Activated CD4-positive, alpha-beta T cell treated with anti-CD3 and anti-CD28 coated beads, Interleukin-2, amount 10 ng/mL, durations not matched to agents 7 days and 5 days (primary cell): Measurements from ENCODE around the gene MVB12B. TPM values are rescaled to one million over a fixed set of nuclear protein-coding genes. Genes with fewer than 3 reads are reported as not detected.
"Not testable (repeated sequence)": the region's sequence is repeated elsewhere in the genome, so short reads cannot be mapped to it uniquely, and the experiment has no call there.

Experiments used
- CTCF ChIA-PET: fragments of 350-600 bp; sonication (Branson Sonifier 250); formaldehyde crosslinking; loops from one replicate; lab custom pipeline; 2021; ENCODE audit warnings: antibody characterized with exemption; lab: Charles Lee
- POLR2A ChIA-PET: fragments of 350-600 bp; sonication (Branson Sonifier 250); formaldehyde crosslinking; loops from one replicate; lab custom pipeline; 2021; ENCODE audit warnings: antibody characterized with exemption; lab: Charles Lee
- DNase-seq: peaks from one replicate; pipeline ENCODE4 v3.0.0-alpha.2; 2020
- H3K27ac Mint-ChIP-seq: one replicate; pipeline ENCODE4 v1.8.0; 2021; ENCODE audit warnings: mild to moderate bottlenecking, moderate library complexity, mixed read lengths
- H3K27me3 Mint-ChIP-seq: one replicate; pipeline ENCODE4 v1.8.0; 2021; ENCODE audit warnings: mixed read lengths
- H3K36me3 Mint-ChIP-seq: one replicate; pipeline ENCODE4 v1.8.0; 2021; ENCODE audit warnings: low read depth, mixed read lengths
- H3K4me1 Mint-ChIP-seq: one replicate; pipeline ENCODE4 v1.8.0; 2021; ENCODE audit warnings: mixed read lengths
- H3K4me3 Mint-ChIP-seq: one replicate; pipeline ENCODE4 v1.8.0; 2021; ENCODE audit warnings: mild to moderate bottlenecking, moderate library complexity, mixed read lengths
- H3K9me3 Mint-ChIP-seq: one replicate; pipeline ENCODE4 v1.8.0; 2021; ENCODE audit warnings: mixed read lengths
- total RNA-seq, 2 experiments: library from RNA; stranded (reverse); gene quantifications; one replicate each; pipeline ENCODE4 v1.2.3, GENCODE V29; 2021

The MVB12B gene
- total RNA-seq, 2 experiments from 2014 or later: 7.3 to 7.6 TPM

DNA sequence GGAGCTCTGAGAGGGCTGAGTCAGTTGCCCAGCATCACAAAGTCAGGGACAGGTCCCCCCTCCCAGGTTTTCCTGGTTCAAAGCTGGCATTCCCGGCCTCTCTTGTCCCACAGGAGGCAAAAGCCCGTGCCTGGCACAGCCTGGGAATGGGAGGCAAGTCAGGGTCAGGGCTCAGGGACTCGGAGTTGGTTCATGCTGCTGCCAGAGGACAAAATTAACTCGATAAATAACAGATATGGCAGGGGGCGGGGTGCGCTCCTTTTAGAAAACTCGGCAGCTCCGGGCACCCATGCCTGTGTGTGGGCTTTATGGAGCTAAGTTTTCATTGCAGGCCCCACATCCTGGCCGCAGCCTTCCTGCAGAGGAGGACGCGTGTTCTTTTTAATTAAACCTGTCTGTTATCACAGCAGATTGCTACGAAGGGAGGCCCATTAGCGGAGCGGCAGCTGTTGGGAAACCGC, 224.3 kb downstream of the MVB12B start:
- Mint-ChIP-seq H3K4me3 (no peak overlapping the region), H3K4me1 (no peaks in the 10 kb centered on the region), H3K27ac (no peak overlapping the region), H3K27me3 (peaks cover 2% of the 10 kb centered on the region), H3K9me3 (no peaks in the 10 kb centered on the region), H3K36me3 (no peaks in the 10 kb centered on the region)
- ChIA-PET POLR2A (no interaction called here), CTCF (interaction anchor here (0.6 to 1.9 kb wide), 3 partner anchors 37 to 54 kb away, joined by 3 to 5 read pairs (median 4); no protein-coding TSS in a partner anchor)
- DNase-seq: no peak

GRCh38 chr9:126551812-126552211, 225.2 kb downstream of the MVB12B start:
- ChIA-PET CTCF (interaction anchor here (0.6 to 1.9 kb wide), 3 partner anchors 38 to 55 kb away, joined by 3 to 5 read pairs (median 4); no protein-coding TSS in a partner anchor), POLR2A (no interaction called here)
- DNase-seq: no peak
- Mint-ChIP-seq H3K27me3 (peaks cover 2% of the 10 kb centered on the region), H3K36me3 (no peaks in the 10 kb centered on the region), H3K27ac (no peak overlapping the region), H3K4me1 (no peaks in the 10 kb centered on the region), H3K9me3 (no peaks in the 10 kb centered on the region), H3K4me3 (no peak overlapping the region)

- H3K4me3 Mint-ChIP-seq: no peak overlapping the region
- ChIA-PET POLR2A (no interaction called here), CTCF (interaction anchor here (5.4 kb wide), 1 partner anchor 54 kb away, joined by 63 read pairs; no protein-coding TSS in a partner anchor)
- no peak for DNase-seq
- H3K9me3 Mint-ChIP-seq: no peaks in the 10 kb centered on the region
- H3K36me3 Mint-ChIP-seq: no peaks in the 10 kb centered on the region
- H3K4me1 Mint-ChIP-seq: no peaks in the 10 kb centered on the region
- no peak overlapping the region for H3K27ac Mint-ChIP-seq
- H3K27me3 Mint-ChIP-seq: peaks cover 12% of the 10 kb centered on the region
Observed at GRCh38 chr9:126554292-126554691, 227.7 kb downstream of the MVB12B start.

GRCh38 chr9:126555421-126555820, 228.8 kb downstream of the MVB12B start:
- POLR2A ChIA-PET, H3K36me3 Mint-ChIP-seq, H3K4me3 Mint-ChIP-seq, H3K4me1 Mint-ChIP-seq, H3K27ac Mint-ChIP-seq, DNase-seq, H3K9me3 Mint-ChIP-seq: not testable (repeated sequence)
- CTCF ChIA-PET: interaction anchor here (0.6 to 5.4 kb wide), 2 partner anchors 31 to 55 kb away, joined by 3 to 63 read pairs; no protein-coding TSS in a partner anchor
- H3K27me3 Mint-ChIP-seq: peaks cover 18% of the 10 kb centered on the region
